KG1 (cell line): ENCODE measurements around the gene PDE10A.

Experiments used
- DNase-seq: peaks from one replicate; lab custom pipeline; 2025; lab: John Stamatoyannopoulos, UW

PDE10A gene

GRCh38 chr6:165678429-165678828 is 15.4 kb upstream of the PDE10A start:
- DNase-seq: no peak

- DNase-seq: no peak
Measured at GRCh38 chr6:165677091-165677490, 14.1 kb upstream of the PDE10A start.

GRCh38 chr6:165676435-165677068 is 13.5 kb upstream of the PDE10A start:
- no peak for DNase-seq

- no peak for DNase-seq
Measured at GRCh38 chr6:165675120-165675519, 12.1 kb upstream of the PDE10A start.

- no peak for DNase-seq
Measured at GRCh38 chr6:165674155-165675029, 11.4 kb upstream of the PDE10A start.

- no peak for DNase-seq
Measured at GRCh38 chr6:165671222-165671768, 8.3 kb upstream of the PDE10A start.

GRCh38 chr6:165668951-165669350 is 5.9 kb upstream of the PDE10A start:
- DNase-seq: no peak

- no peak for DNase-seq
Measured at GRCh38 chr6:165665384-165665672, 2.3 kb upstream of the PDE10A start.

- DNase-seq: no peak
Measured at GRCh38 chr6:165664559-165665383, 1.7 kb upstream of the PDE10A start.

- DNase-seq: no peak
Measured at GRCh38 chr6:165663736-165664558, 906 bp upstream of the PDE10A start.

GRCh38 chr6:165663377-165663735 is 315 bp upstream of the PDE10A start:
- DNase-seq: no peak

GRCh38 chr6:165662041-165662748 is 846 bp downstream of the PDE10A start:
- DNase-seq: no peak

- no peak for DNase-seq
Measured at GRCh38 chr6:165661664-165662025, 1.4 kb downstream of the PDE10A start.

- DNase-seq: no peak
Measured at GRCh38 chr6:165660857-165661663, 2.0 kb downstream of the PDE10A start.

GRCh38 chr6:165659945-165660856 is 2.8 kb downstream of the PDE10A start:
- no peak for DNase-seq

GRCh38 chr6:165658395-165659058 is 4.5 kb downstream of the PDE10A start:
- DNase-seq: no peak

GRCh38 chr6:165657325-165657680 is 5.7 kb downstream of the PDE10A start:
- DNase-seq: no peak

GRCh38 chr6:165656581-165657324 is 6.3 kb downstream of the PDE10A start:
- DNase-seq: no peak
